Measurements from ENCODE around the gene PHLDB1.

GRCh38 chr11:118688851-118689502 is 81.6 kb downstream of the PHLDB1 start:
- TF ChIP-seq CTCF (IDR thresholded peaks at IDR 0.05) (no peak), ZFX (IDR thresholded peaks at IDR 0.05; ENCODE audit: borderline replicate concordance) (no peak)

Data from 22Rv1 (cell line).